IMR-90 (cell line): ENCODE results near the gene UTP18. TPM values are rescaled to one million over a fixed set of nuclear protein-coding genes. Genes with fewer than 3 reads are reported as not detected.
A peak's percentile ranks its signal among the peaks of the same experiment; 100 is the strongest.

Experiments used
- ATAC-seq: fragments of 200-7000 bp; cut with Tn5 transposase; 2 replicates; pipeline ENCODE4 v1.9.1; 2020; ENCODE audit warnings: low read depth, mild to moderate bottlenecking, moderate library complexity
- BruUV-seq: library from RNA; stranded (reverse); fragments of 400-500 nt; replicated peaks from 2 replicates; lab custom pipeline; 2021; lab: Mats Ljungman, UMichigan
- CTCF ChIA-PET: fragments of 300-600 bp; formaldehyde crosslinking; extraction: SDS; loops from one replicate; lab custom pipeline; 2021; ENCODE audit warnings: antibody characterized with exemption; lab: Yijun Ruan, JAX
- POLR2A ChIA-PET: fragments of 300-600 bp; sonication (Branson Sonifier 250); formaldehyde crosslinking; loops from one replicate; lab custom pipeline; 2022; ENCODE audit warnings: antibody characterized with exemption; ENCODE audit not compliant: unreplicated experiment; lab: Charles Lee
- DNase-seq: peaks from one replicate; pipeline ENCODE4 v3.0.0; 2013
- H2AFZ ChIP-seq: replicated peaks from 2 replicates; pipeline ENCODE3; 2013; ENCODE audit warnings: low read length, mild to moderate bottlenecking; ENCODE audit not compliant: poor library complexity
- H2AK5ac ChIP-seq: 2 replicates; pipeline ENCODE4 v1.6.1; 2013; ENCODE audit warnings: low read depth, low read length, inconsistent platforms
- H2AK9ac ChIP-seq: replicated peaks from 2 replicates; pipeline ENCODE3; 2013; ENCODE audit warnings: mild to moderate bottlenecking, low read depth, low read length, moderate library complexity; ENCODE audit not compliant: poor library complexity
- H2BK120ac ChIP-seq: 2 replicates; pipeline ENCODE4 v1.6.1; 2013; ENCODE audit warnings: low read depth, low read length, inconsistent platforms
- H2BK15ac ChIP-seq: 3 replicates; pipeline ENCODE4 v1.6.1; 2013; ENCODE audit warnings: low read depth, low read length, inconsistent platforms
- H2BK20ac ChIP-seq: 2 replicates; pipeline ENCODE4 v1.6.1; 2013; ENCODE audit warnings: low read depth, mild to moderate bottlenecking, inconsistent platforms, low read length, moderate library complexity
- H2BK5ac ChIP-seq: 2 replicates; pipeline ENCODE4 v1.6.1; 2013; ENCODE audit warnings: mild to moderate bottlenecking, low read depth, low read length, inconsistent platforms; ENCODE audit not compliant: poor library complexity, severe bottlenecking
- H3K14ac ChIP-seq: replicated peaks from 2 replicates; pipeline ENCODE4 v1.6.1; 2013; ENCODE audit warnings: low read depth, low read length, inconsistent platforms
- H3K18ac ChIP-seq: 2 replicates; pipeline ENCODE4 v1.6.1; 2013; ENCODE audit warnings: low read depth, low read length, control low read depth
- H3K23ac ChIP-seq: 2 replicates; pipeline ENCODE4 v1.6.1; 2013; ENCODE audit warnings: low read depth, low read length, inconsistent platforms
- H3K27ac ChIP-seq: 2 replicates; pipeline ENCODE4 v1.5.1; 2013; ENCODE audit warnings: mild to moderate bottlenecking, control low read depth, low read length; ENCODE audit not compliant: insufficient read depth
- H3K27me3 ChIP-seq: 2 replicates; pipeline ENCODE4 v1.6.1; 2013; ENCODE audit warnings: low read length; ENCODE audit not compliant: control insufficient read depth, insufficient read depth
- H3K36me3 ChIP-seq: 2 replicates; pipeline ENCODE4 v1.6.1; 2013; ENCODE audit warnings: low read length, mixed read lengths; ENCODE audit not compliant: control insufficient read depth, insufficient read depth
- H3K4ac ChIP-seq: 2 replicates; pipeline ENCODE4 v1.6.1; 2013; ENCODE audit warnings: low read depth, low read length, inconsistent platforms
- H3K4me1 ChIP-seq: 2 replicates; pipeline ENCODE4 v1.6.1; 2013; ENCODE audit warnings: low read length, mixed read lengths; ENCODE audit not compliant: control insufficient read depth, insufficient read depth
- H3K4me2 ChIP-seq: 2 replicates; pipeline ENCODE4 v1.6.1; 2013; ENCODE audit warnings: low read depth, mild to moderate bottlenecking, control low read depth, low read length, moderate library complexity
- H3K4me3 ChIP-seq: 2 replicates; pipeline ENCODE4 v1.5.1; 2013; ENCODE audit warnings: low read depth, mild to moderate bottlenecking, control low read depth, low read length, moderate library complexity; ENCODE audit not compliant: insufficient read depth
- H3K56ac ChIP-seq: 2 replicates; pipeline ENCODE4 v1.6.1; 2013; ENCODE audit warnings: low read length, inconsistent platforms; ENCODE audit not compliant: insufficient read depth; ENCODE audit errors: extremely low read depth
- H3K79me1 ChIP-seq, 2 experiments: 2 replicates each; pipeline ENCODE4 v1.6.1; 2013; ENCODE audit warnings: low read length in 2 of 2, inconsistent platforms in 1 of 2, low read depth in 1 of 2
- H3K9ac ChIP-seq: 2 replicates; pipeline ENCODE4 v1.6.1; 2013; ENCODE audit warnings: low read depth, low read length, control low read depth
- H3K9me1 ChIP-seq: 2 replicates; pipeline ENCODE4 v1.6.1; 2013; ENCODE audit warnings: low read length, inconsistent platforms; ENCODE audit not compliant: insufficient read depth
- H3K9me3 ChIP-seq: 2 replicates; pipeline ENCODE4 v1.6.1; 2013; ENCODE audit warnings: low read length; ENCODE audit not compliant: control insufficient read depth, insufficient read depth
- H4K20me1 ChIP-seq: 2 replicates; pipeline ENCODE4 v1.6.1; 2013; ENCODE audit warnings: low read length, inconsistent platforms; ENCODE audit not compliant: insufficient read depth
- H4K5ac ChIP-seq: 2 replicates; pipeline ENCODE4 v1.6.1; 2013; ENCODE audit warnings: mild to moderate bottlenecking, low read depth, low read length, control low read depth
- H4K8ac ChIP-seq, 2 experiments: 2 replicates each; pipeline ENCODE4 v1.6.1; 2013; ENCODE audit warnings: low read depth in 2 of 2, low read length in 2 of 2, control low read depth in 1 of 2, inconsistent platforms in 1 of 2
- H4K91ac ChIP-seq: 2 replicates; pipeline ENCODE4 v1.6.1; 2013; ENCODE audit warnings: low read depth, low read length, inconsistent platforms; ENCODE audit not compliant: insufficient read depth
- BHLHE40 ChIP-seq: fragments of 150-350 bp; IDR thresholded peaks from 2 replicates; pipeline ENCODE4 v1.6.1; 2016; ENCODE audit warnings: mild to moderate bottlenecking, low read depth, low read length
- CEBPB ChIP-seq: IDR thresholded peaks from 2 replicates; pipeline ENCODE4 v1.6.1; 2012; ENCODE audit warnings: low read depth, low read length, improper control_type of control experiment
- CHD1 ChIP-seq: IDR thresholded peaks from 2 replicates; pipeline ENCODE4 v1.6.1; 2012; ENCODE audit warnings: low read depth, low read length, improper control_type of control experiment
- CTCF ChIP-seq: conservative IDR thresholded peaks from 2 replicates; pipeline ENCODE4 v1.5.1; 2012; ENCODE audit warnings: mild to moderate bottlenecking, low read depth, low read length, improper control_type of control experiment
- ELK1 ChIP-seq: fragments of 150-350 bp; IDR thresholded peaks from 2 replicates; pipeline ENCODE4 v1.6.1; 2016; ENCODE audit warnings: low read depth, mild to moderate bottlenecking, low read length, moderate library complexity, borderline replicate concordance
- FOS ChIP-seq: fragments of 150-350 bp; IDR thresholded peaks from 2 replicates; pipeline ENCODE4 v1.6.1; 2016; ENCODE audit warnings: low read depth, low read length
- MAFK ChIP-seq: IDR thresholded peaks from 2 replicates; pipeline ENCODE4 v1.6.1; 2012; ENCODE audit warnings: low read depth, low read length, improper control_type of control experiment
- MAZ ChIP-seq: IDR thresholded peaks from 2 replicates; pipeline ENCODE4 v1.6.1; 2012; ENCODE audit warnings: low read depth, mild to moderate bottlenecking, low read length, improper control_type of control experiment, moderate library complexity, borderline replicate concordance
- MXI1 ChIP-seq: IDR thresholded peaks from 2 replicates; pipeline ENCODE4 v1.6.1; 2012; ENCODE audit warnings: low read depth, mild to moderate bottlenecking, low read length, moderate library complexity, borderline replicate concordance
- NFE2L2 ChIP-seq: fragments of 150-350 bp; IDR thresholded peaks from 2 replicates; pipeline ENCODE4 v1.6.1; 2016; ENCODE audit warnings: low read depth, mild to moderate bottlenecking, low read length
- POLR2A ChIP-seq: IDR thresholded peaks from 2 replicates; pipeline ENCODE4 v1.6.1; 2012; ENCODE audit warnings: mild to moderate bottlenecking, low read depth, low read length
- RAD21 ChIP-seq: IDR thresholded peaks from 2 replicates; pipeline ENCODE4 v1.6.1; 2012; ENCODE audit warnings: low read length, improper control_type of control experiment
- RCOR1 ChIP-seq: IDR thresholded peaks from 2 replicates; pipeline ENCODE4 v1.6.1; 2012; ENCODE audit warnings: mild to moderate bottlenecking, low read length, improper control_type of control experiment; ENCODE audit not compliant: insufficient replicate concordance
- RFX5 ChIP-seq: IDR thresholded peaks from 2 replicates; pipeline ENCODE4 v1.8.0; 2012; ENCODE audit warnings: low read depth, mild to moderate bottlenecking, low read length, moderate library complexity
- SMC3 ChIP-seq: fragments of 150-350 bp; IDR thresholded peaks from 2 replicates; pipeline ENCODE4 v1.6.1; 2016; ENCODE audit warnings: low read depth, mild to moderate bottlenecking, antibody characterized with exemption, low read length, moderate library complexity
- USF2 ChIP-seq: fragments of 150-350 bp; IDR thresholded peaks from 2 replicates; pipeline ENCODE4 v1.6.1; 2017; ENCODE audit warnings: mild to moderate bottlenecking, antibody characterized with exemption, low read length, low read depth
- WGBS, 2 experiments: methylation state at CpG; one replicate each; pipeline versions ENCODE4 v1.1.5 to v1.1.7; 2013; ENCODE audit warnings: missing lambda C conversion rate in 2 of 2; ENCODE audit not compliant: insufficient read length in 1 of 2; ENCODE audit errors: extremely low coverage in 2 of 2; 5-methylcytosine and 5-hydroxymethylcytosine counted together
- dilution Hi-C: fragments of 300-500 bp; cut with HindIII; formaldehyde crosslinking; loops from one replicate; pipeline ENCODE4 v1.14.3; 2018; ENCODE audit warnings: low sequenced_read_pairs; ENCODE audit not compliant: unreplicated experiment
- in situ Hi-C: fragments of 300-500 bp; cut with MboI; formaldehyde crosslinking; loops from 3 replicates; pipeline ENCODE4 v1.14.3; 2019; ENCODE audit warnings: low sequenced_read_pairs, inconsistent platforms, mixed read lengths
- intact Hi-C: fragments of 100-400 bp; cut with micrococcal nuclease; formaldehyde crosslinking; loops from 2 replicates; pipeline ENCODE4 v1.10.0; 2022
- polyA plus RNA-seq, 3 experiments: library from polyadenylated mRNA; depleted of rRNA; stranded (reverse); fragments of >200 nt; gene quantifications; 2 replicates each; pipeline ENCODE4 v1.2.3, GENCODE V29; 2012; ENCODE audit warnings: low replicate concordance in 1 of 3
- total RNA-seq: library from RNA; depleted of rRNA; stranded (reverse); fragments of >200 nt; gene quantifications from 2 replicates; pipeline ENCODE4 v1.2.3, GENCODE V29; 2012

UTP18 gene
- total and polyA plus RNA-seq, 2 of the 4 experiments (the other 2 are of a cell fraction) = 17.7 to 22.4 TPM

- no TSS peak for BruUV-seq
- Histone ChIP-seq H3K4me2 (peak overlapping the region; percentile 54; the same call in 1 of the 2 replicates), H2BK15ac (no peak overlapping the region), H2BK5ac (no peak overlapping the region), H3K27me3 (no peaks in the 10 kb centered on the region), H3K9ac (no peak overlapping the region), H3K4me1 (peaks cover 8% of the 10 kb centered on the region), H3K9me3 (no peaks in the 10 kb centered on the region), H4K8ac (no peak overlapping the region), H3K23ac (no peak overlapping the region), H4K91ac (no peak overlapping the region), H4K5ac (no peak overlapping the region), H2BK120ac (no peak overlapping the region), H3K18ac (peak overlapping the region; percentile 4; the same call in 1 of the 2 replicates), H3K14ac (no peak overlapping the region), H2AK5ac (no peak overlapping the region), H3K27ac (peak overlapping the region; percentile 80; the same call in 1 of the 2 replicates), H3K9me1 (0 out of 2 replicates have a peak, but pooled peaks cover 3% of the 10 kb centered on the region), H4K20me1 (no peaks in the 10 kb centered on the region), H3K4ac (no peak overlapping the region), H3K56ac (no peak overlapping the region), H3K36me3 (peaks cover 20% of the 10 kb centered on the region), H2AK9ac (no peak overlapping the region), H2AFZ (no peak overlapping the region), H3K4me3 (no peak overlapping the region), H2BK20ac (no peak overlapping the region), H3K79me1 (peaks cover 0 to 2% of the 10 kb centered on the region in 2 experiments; a peak in 2 of 4 replicates)
- ATAC-seq (peak; percentile 92), DNase-seq (peak; percentile 22)
- ChIA-PET POLR2A (no interaction called here), CTCF (interaction anchor here (3.0 kb wide), 1 partner anchor 8 kb away, joined by 13 read pairs; no protein-coding TSS in a partner anchor)
- intact Hi-C loops (loop anchor here (5.0 kb wide), 1 partner anchor 1563 kb away; no protein-coding TSS in a partner anchor), in situ Hi-C loops (loop anchor here (10.0 kb wide), 1 partner anchor 245 kb away; no protein-coding TSS in a partner anchor), dilution Hi-C loops (no loop called here)
- TF ChIP-seq CTCF = no peak
- no peak for TF ChIP-seq MAZ
- no peak for TF ChIP-seq MAFK
- no peak for TF ChIP-seq RFX5
- TF ChIP-seq MXI1 = no peak
- no peak for TF ChIP-seq RAD21
- no peak for TF ChIP-seq NFE2L2
- no peak for TF ChIP-seq POLR2A
- no peak for TF ChIP-seq ELK1
- TF ChIP-seq CEBPB = no peak
- no peak for TF ChIP-seq FOS
- no peak for TF ChIP-seq RCOR1
- no peak for TF ChIP-seq CHD1
- TF ChIP-seq BHLHE40 = no peak
- no peak for TF ChIP-seq SMC3
- TF ChIP-seq USF2 = no peak
- no CpG with 5 or more reads among the region's 2 CpGs for WGBS, 2 experiments
Measured at GRCh38 chr17:51289696-51290111, 29.4 kb downstream of the UTP18 start.
